Kidney (tissue), 14 donors: ENCODE results near the gene ARL3. TPM values are rescaled to one million over a fixed set of nuclear protein-coding genes. Genes with fewer than 3 reads are reported as not detected.
A peak's percentile ranks its signal among the peaks of the same experiment; 100 is the strongest.

Experiments
- DNase-seq, 5 donors: peaks; one replicate each; pipeline ENCODE4 v3.0.0-alpha.2; 2013 to 2020
- FAIRE-seq: peaks from 2 replicates; lab custom pipeline; 2012; peaks lifted over from hg19 to GRCh38; lab: Jason Lieb, UNC
- H3K27ac ChIP-seq, 2 donors: one replicate each; pipeline ENCODE4 v1.7.0; 2013; ENCODE audit warnings: low read depth in 2 of 2, low read length in 2 of 2, inconsistent platforms in 1 of 2
- H3K27me3 ChIP-seq: one replicate; pipeline ENCODE4 v1.7.1; 2013; ENCODE audit warnings: low read length, inconsistent platforms; ENCODE audit not compliant: control insufficient read depth, insufficient read depth
- H3K36me3 ChIP-seq, 3 donors: one replicate each; pipeline versions ENCODE4 v1.7.0 to v1.7.1; 2013; ENCODE audit warnings: low read length in 3 of 3, control low read depth in 1 of 3, inconsistent platforms in 1 of 3; ENCODE audit not compliant: insufficient read depth in 3 of 3, control insufficient read depth in 2 of 3
- H3K4me1 ChIP-seq, 3 donors: one replicate each; pipeline versions ENCODE4 v1.7.0 to v1.7.1; 2013; ENCODE audit warnings: low read length in 3 of 3, inconsistent platforms in 1 of 3, low read depth in 1 of 3; ENCODE audit not compliant: control insufficient read depth in 2 of 3, insufficient read depth in 2 of 3
- H3K4me3 ChIP-seq, 3 donors: one replicate each; pipeline versions ENCODE4 v1.7.0 to v1.8.1; 2013; ENCODE audit warnings: low read length in 3 of 3, control low read depth in 1 of 3, inconsistent platforms in 1 of 3
- H3K9ac ChIP-seq, 3 donors: one replicate each; pipeline versions ENCODE4 v1.7.0 to v1.7.1; 2013; ENCODE audit warnings: low read length in 3 of 3, control low read depth in 1 of 3, inconsistent platforms in 1 of 3
- H3K9me3 ChIP-seq, 3 donors: one replicate each; pipeline versions ENCODE4 v1.7.0 to v1.7.1; 2013; ENCODE audit warnings: low read length in 3 of 3, control low read depth in 1 of 3, inconsistent platforms in 1 of 3; ENCODE audit not compliant: control insufficient read depth in 2 of 3, insufficient read depth in 1 of 3
- CTCF ChIP-seq: IDR thresholded peaks from 3 replicates; pipeline ENCODE4 v1.5.1; 2012; ENCODE audit warnings: mild to moderate bottlenecking, moderate library complexity, borderline replicate concordance; ENCODE audit not compliant: insufficient read depth; ENCODE audit errors: extremely low read depth
- intact Hi-C: fragments of 100-400 bp; cut with DNase I; formaldehyde crosslinking; loops from one replicate; pipeline ENCODE4 v1.11.1; 2022
- polyA plus RNA-seq: library from polyadenylated mRNA; stranded (reverse); fragments of 350-450 nt; fragmentation: Illumina TruSeq; extraction: RNeasy Lipid Tissue Mini Kit (QIAGEN cat#74804); gene quantifications from one replicate; pipeline ENCODE4 v1.2.3, GENCODE V29; 2014; ENCODE audit warnings: low read depth, low replicate concordance; ENCODE audit not compliant: insufficient read depth
- total RNA-seq: library from RNA; stranded (reverse); fragmentation: NEBNext Ultra II Directional; extraction: Animal tissue kit (Norgen Biotek cat#: 25700); gene quantifications from one replicate; pipeline ENCODE4 v1.2.1, GENCODE V29; 2021
- donor health status: control.
- donor health status: control.
- donor health status: control.
- donor health status: control.
- donor health status: control.
- donor health status: DM: yes; HTN: yes; CAD: no.
- donor health status: Normal renal cell carcinoma (clear cell type).

Gene ARL3
- total and polyA plus RNA-seq, 2 donors from 2014 or later: 16.3 to 28.8 TPM

- no peak for TF ChIP-seq CTCF
- FAIRE-seq: no peak
- H3K4me1 ChIP-seq: peaks cover 2 to 28% (median 9%) of the 10 kb centered on the region in 3 donors
Observed at GRCh38 chr10:102633848-102634247, 80.3 kb downstream of the ARL3 start.

GRCh38 chr10:102633287-102633686 lies 80.9 kb downstream of the ARL3 start:
- H3K4me3 ChIP-seq: no peak overlapping the region
- TF ChIP-seq CTCF: no peak
- peaks cover 2 to 31% (median 10%) of the 10 kb centered on the region in 3 donors for H3K4me1 ChIP-seq
- H3K27me3 ChIP-seq: no peaks in the 10 kb centered on the region
- intact Hi-C loops: no loop called here
- peak overlapping the region in 1 of 3 donors; percentile 34 for H3K9ac ChIP-seq
- H3K36me3 ChIP-seq: peaks cover 0 to 5% (median 0%) of the 10 kb centered on the region in 3 donors
- no peak overlapping the region for H3K27ac ChIP-seq
- peak in 3 of 5 donors; percentile 66 to 81 (median 79) for DNase-seq
- no peaks in the 10 kb centered on the region for H3K9me3 ChIP-seq
- FAIRE-seq: no peak

More at GRCh38 chr10:102633848-102634247, 80.3 kb downstream of the ARL3 start:
- peak in 1 of 5 donors; percentile 71 for DNase-seq
- Histone ChIP-seq H3K4me3 (no peak overlapping the region), H3K27me3 (no peaks in the 10 kb centered on the region), H3K36me3 (peaks cover 0 to 5% (median 0%) of the 10 kb centered on the region in 3 donors), H3K9me3 (no peaks in the 10 kb centered on the region), H3K9ac (no peak overlapping the region), H3K27ac (no peak overlapping the region)
- intact Hi-C loops: no loop called here

- Histone ChIP-seq H3K27ac (no peak overlapping the region), H3K9ac (no peak overlapping the region), H3K9me3 (no peaks in the 10 kb centered on the region), H3K36me3 (peaks cover 0 to 5% (median under 1%) of the 10 kb centered on the region in 3 donors), H3K4me3 (no peak overlapping the region), H3K27me3 (no peaks in the 10 kb centered on the region), H3K4me1 (peaks cover 2 to 38% (median 17%) of the 10 kb centered on the region in 3 donors)
- TF ChIP-seq CTCF: no peak
- FAIRE-seq (no peak), DNase-seq (peak in 3 of 5 donors; percentile 46 to 77 (median 59))
- intact Hi-C loops: no loop called here
Observed at GRCh38 chr10:102632394-102633111, 81.6 kb downstream of the ARL3 start.
